Measurements from ENCODE around the gene OR51F2. TPM values are rescaled to one million over a fixed set of nuclear protein-coding genes. Genes with fewer than 3 reads are reported as not detected.

OR51F2 gene
- total RNA-seq, 2 donors from 2014 or later, result not detected

DNA sequence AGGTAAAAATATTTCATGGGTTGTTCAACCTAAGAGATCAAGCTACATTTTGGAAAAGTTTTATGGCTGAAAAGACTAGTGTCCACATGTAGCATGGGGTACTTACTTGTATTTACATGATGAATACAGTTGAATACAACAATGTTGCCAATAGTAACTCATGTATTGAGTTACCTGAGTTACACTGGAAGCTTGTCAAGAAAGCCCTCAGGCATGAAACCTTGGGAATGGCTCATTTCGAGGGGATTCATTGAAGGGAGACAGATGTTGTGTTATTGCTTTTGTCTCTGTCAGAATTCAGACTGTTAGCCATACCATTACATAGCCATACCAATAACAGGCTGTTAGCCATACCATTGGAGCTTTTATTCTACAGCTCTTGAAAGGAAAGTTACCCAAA is 9.2 kb downstream of the OR51F2 start:
- TF ChIP-seq POLR2A (IDR thresholded peaks at IDR 0.05), result no peak
- TF ChIP-seq, protein P1, sequence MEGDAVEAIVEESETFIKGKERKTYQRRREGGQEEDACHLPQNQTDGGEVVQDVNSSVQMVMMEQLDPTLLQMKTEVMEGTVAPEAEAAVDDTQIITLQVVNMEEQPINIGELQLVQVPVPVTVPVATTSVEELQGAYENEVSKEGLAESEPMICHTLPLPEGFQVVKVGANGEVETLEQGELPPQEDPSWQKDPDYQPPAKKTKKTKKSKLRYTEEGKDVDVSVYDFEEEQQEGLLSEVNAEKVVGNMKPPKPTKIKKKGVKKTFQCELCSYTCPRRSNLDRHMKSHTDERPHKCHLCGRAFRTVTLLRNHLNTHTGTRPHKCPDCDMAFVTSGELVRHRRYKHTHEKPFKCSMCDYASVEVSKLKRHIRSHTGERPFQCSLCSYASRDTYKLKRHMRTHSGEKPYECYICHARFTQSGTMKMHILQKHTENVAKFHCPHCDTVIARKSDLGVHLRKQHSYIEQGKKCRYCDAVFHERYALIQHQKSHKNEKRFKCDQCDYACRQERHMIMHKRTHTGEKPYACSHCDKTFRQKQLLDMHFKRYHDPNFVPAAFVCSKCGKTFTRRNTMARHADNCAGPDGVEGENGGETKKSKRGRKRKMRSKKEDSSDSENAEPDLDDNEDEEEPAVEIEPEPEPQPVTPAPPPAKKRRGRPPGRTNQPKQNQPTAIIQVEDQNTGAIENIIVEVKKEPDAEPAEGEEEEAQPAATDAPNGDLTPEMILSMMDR (IDR thresholded peaks at IDR 0.05), result no peak
- no peak for ATAC-seq
- Histone ChIP-seq H3K27me3 (no peaks in the 10 kb centered on the region), H3K27ac (no peak overlapping the region), H3K4me1 (no peaks in the 10 kb centered on the region), H3K9me3 (no peaks in the 10 kb centered on the region), H3K36me3 (replicated peaks in 1 of 2; ENCODE audit: insufficient read depth in 1 of 2, low read depth in 2 of 2) (no peaks in the 10 kb centered on the region), H3K4me3 (no peak overlapping the region)
- DNase-seq, result no peak
- WGBS, 2 donors, result 33 to 54% methylated on average over 1 of the region's 1 CpG
- intact Hi-C loops (cut with DNase I), result no loop called here

- TF ChIP-seq, protein P1 (IDR thresholded peaks at IDR 0.05), result no peak
- no peak for TF ChIP-seq POLR2A (IDR thresholded peaks at IDR 0.05)
- H3K36me3 ChIP-seq (replicated peaks in 1 of 2; ENCODE audit: insufficient read depth in 1 of 2, low read depth in 2 of 2), result no peaks in the 10 kb centered on the region
- no peak for ATAC-seq
- intact Hi-C loops (cut with DNase I), result no loop called here
- no peaks in the 10 kb centered on the region for H3K4me1 ChIP-seq
- H3K9me3 ChIP-seq, result no peaks in the 10 kb centered on the region
- H3K27ac ChIP-seq, result no peak overlapping the region
- no peaks in the 10 kb centered on the region for H3K27me3 ChIP-seq
- H3K4me3 ChIP-seq, result no peak overlapping the region
- 52 to 79% methylated on average over 2 of the region's 2 CpGs for WGBS, 2 donors
- no peak for DNase-seq
Observed at GRCh38 chr11:4830909-4831308, 9.8 kb downstream of the OR51F2 start.

- intact Hi-C loops (cut with DNase I), result no loop called here
- TF ChIP-seq, protein P1 (IDR thresholded peaks at IDR 0.05), result no peak
- no peak for TF ChIP-seq POLR2A (IDR thresholded peaks at IDR 0.05)
- Histone ChIP-seq H3K4me3 (no peak overlapping the region), H3K9me3 (no peaks in the 10 kb centered on the region), H3K27ac (no peak overlapping the region), H3K4me1 (no peaks in the 10 kb centered on the region), H3K27me3 (no peaks in the 10 kb centered on the region), H3K36me3 (replicated peaks in 1 of 2; ENCODE audit: insufficient read depth in 1 of 2, low read depth in 2 of 2) (no peaks in the 10 kb centered on the region)
- 83 to 91% methylated on average over 2 of the region's 2 CpGs for WGBS, 2 donors
- no peak for ATAC-seq
- DNase-seq, result no peak
Observed at GRCh38 chr11:4839851-4840549, 18.9 kb downstream of the OR51F2 start.

- H3K4me3 ChIP-seq, result no peak within 1 kb of the TSS
- WGBS, 2 donors, result 57 to 58% methylated on average over 9 of the region's 9 CpGs
- no peak for TF ChIP-seq POLR2A (IDR thresholded peaks at IDR 0.05)
- TF ChIP-seq, protein P1 (IDR thresholded peaks at IDR 0.05), result no peak
- H3K36me3 ChIP-seq (replicated peaks in 1 of 2; ENCODE audit: insufficient read depth in 1 of 2, low read depth in 2 of 2), result no peaks in the 10 kb centered on the region
- H3K9me3 ChIP-seq, result no peaks in the 10 kb centered on the region
- no peak for DNase-seq
- no peak within 1 kb of the TSS for H3K27ac ChIP-seq
- intact Hi-C loops (cut with DNase I), result no loop called here
- H3K4me1 ChIP-seq, result no peaks in the 10 kb centered on the region
- H3K27me3 ChIP-seq, result no peaks in the 10 kb centered on the region
- ATAC-seq, result no peak
Observed at GRCh38 chr11:4848908-4849532, 27.9 kb downstream of the OR51F2 start, which contains the start of gene OR51S1. Gene OR51S1 (minus strand): TSS chr11:4849208. CDS start chr11:4849208, 0 bp downstream.
